Measurements from ENCODE around the gene CLEC4G.
"Not testable (repeated sequence)": the region's sequence is repeated elsewhere in the genome, so short reads cannot be mapped to it uniquely, and the experiment has no call there.

Gene CLEC4G, protein sequence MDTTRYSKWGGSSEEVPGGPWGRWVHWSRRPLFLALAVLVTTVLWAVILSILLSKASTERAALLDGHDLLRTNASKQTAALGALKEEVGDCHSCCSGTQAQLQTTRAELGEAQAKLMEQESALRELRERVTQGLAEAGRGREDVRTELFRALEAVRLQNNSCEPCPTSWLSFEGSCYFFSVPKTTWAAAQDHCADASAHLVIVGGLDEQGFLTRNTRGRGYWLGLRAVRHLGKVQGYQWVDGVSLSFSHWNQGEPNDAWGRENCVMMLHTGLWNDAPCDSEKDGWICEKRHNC

DNA sequence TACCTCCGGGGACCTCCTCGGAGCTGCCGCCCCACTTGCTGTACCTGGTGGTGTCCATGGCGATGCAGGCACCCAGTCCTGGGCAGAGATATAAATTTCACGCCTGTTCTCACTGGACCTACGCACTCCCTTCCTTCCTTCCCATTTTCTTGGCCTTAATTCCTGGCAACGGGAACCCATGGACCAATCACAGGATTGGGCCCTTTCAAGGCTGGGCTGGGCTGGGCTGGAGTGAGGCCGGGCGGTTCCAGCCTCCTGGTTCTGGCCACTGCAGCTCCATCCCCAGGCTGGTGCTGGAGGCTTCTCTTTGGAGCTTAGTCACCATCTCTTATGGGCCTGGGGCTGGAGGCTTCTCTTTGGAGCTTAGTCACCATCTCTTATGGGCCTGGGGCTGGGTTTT, at the start of gene CLEC4G:
Gene CLEC4G (minus strand): TSS at position 66 of the 400 bp plus-strand sequence. CDS start 8 bp downstream, at position 58.
- in situ Hi-C loops (cut with MboI; ENCODE audit: low sequenced_read_pairs) = no loop called here

DNA sequence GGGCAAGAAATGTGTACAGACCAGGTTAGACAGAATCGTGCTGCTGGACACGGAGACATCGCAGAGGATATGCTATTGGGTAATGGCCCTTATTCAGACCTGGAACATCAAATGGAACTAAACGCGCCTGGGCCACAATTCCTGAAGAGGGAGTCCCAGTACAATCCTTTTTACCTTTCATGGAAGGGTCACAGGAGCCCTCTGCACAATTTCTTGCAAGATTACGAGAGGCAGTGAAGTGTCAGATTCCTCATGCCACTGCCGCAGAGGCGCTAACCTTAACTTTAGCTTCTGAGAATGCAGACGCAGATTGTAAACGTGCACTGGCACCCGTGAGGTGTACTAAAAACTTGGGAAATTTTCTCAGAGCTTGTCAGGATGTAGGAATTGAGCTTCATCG, 49.2 kb upstream of the CLEC4G start:
- in situ Hi-C loops (cut with MboI; ENCODE audit: low sequenced_read_pairs) = no loop called here

DNA sequence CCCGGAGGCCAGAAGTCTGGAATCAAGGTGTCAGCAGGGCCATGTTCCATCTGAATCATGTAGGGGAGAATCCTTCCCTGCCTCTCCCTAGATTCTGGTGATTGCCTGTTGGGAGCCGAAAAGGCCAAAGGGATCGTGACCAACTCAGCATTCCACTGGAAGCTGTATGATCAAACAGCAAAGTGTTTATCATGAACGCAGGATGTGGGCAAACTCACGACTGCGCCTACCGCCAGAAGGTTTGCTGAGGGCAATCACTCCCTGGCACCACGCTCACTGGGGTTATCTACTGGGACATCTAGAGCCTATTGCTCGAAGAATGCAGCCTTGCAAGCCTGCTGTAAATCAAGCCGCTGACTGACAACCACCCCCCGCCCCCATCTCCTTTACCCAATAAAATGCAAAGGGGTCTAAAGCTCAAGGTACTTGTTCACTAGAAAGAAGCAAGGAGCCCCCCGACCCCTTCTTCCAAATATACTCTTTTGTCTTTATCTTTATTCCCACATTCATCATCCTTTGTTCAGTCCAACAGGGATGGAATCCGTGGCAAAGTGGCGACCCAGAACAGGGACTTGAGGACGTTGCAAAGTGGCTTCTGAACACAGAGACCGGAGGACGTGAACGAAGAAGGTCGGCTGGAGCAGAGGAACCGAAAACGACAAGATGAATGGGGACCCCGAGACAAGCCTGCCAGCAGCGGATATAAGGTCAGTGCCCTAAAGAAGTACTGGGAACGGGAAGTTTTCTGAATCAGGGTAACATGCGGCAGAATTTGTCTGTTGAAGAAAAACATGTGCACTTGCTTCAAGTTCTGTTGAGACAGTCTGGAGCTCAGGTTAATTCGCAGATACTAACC, 47.9 kb upstream of the CLEC4G start:
- in situ Hi-C loops (cut with MboI; ENCODE audit: low sequenced_read_pairs) = no loop called here

DNA sequence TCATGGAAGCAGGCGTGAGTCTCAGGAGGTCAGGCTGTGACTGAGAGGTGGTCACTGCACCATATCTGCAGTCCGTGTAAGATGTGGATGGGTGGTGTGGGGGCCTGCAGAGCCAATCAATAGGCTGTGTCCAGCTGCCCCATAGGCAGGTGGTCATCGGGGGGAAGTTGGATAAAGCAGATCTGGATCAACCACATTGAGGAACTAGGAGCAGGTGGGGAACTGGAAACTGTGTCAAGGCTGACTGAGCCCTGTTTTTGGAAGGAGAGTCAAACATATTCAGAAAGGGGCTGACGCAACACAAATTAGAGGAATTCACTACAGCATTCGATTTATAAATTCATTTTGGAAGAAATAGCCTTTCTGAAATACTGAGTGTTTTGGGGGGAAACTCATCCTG, 46.2 kb upstream of the CLEC4G start:
- in situ Hi-C loops (cut with MboI; ENCODE audit: low sequenced_read_pairs) = no loop called here

DNA sequence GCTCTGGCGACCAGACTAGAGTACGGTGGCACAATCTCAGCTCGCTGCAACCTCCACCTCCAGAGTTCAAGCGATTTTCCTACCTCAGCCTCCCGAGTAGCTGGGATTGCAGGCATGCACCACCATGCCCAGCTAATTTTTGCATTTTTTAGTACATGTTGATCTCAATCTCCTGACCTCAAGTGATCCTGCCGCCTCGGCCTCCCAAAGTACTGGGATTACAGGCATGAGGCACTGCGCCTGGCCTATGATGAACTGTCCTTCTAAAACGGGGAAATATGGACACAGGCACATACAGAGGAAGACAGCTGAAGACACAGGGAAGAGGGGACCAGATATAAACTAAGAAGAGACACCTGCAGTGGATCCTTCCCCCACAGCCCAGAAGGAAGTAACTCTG, 43.9 kb upstream of the CLEC4G start:
- in situ Hi-C loops (cut with MboI; ENCODE audit: low sequenced_read_pairs) = no loop called here

DNA sequence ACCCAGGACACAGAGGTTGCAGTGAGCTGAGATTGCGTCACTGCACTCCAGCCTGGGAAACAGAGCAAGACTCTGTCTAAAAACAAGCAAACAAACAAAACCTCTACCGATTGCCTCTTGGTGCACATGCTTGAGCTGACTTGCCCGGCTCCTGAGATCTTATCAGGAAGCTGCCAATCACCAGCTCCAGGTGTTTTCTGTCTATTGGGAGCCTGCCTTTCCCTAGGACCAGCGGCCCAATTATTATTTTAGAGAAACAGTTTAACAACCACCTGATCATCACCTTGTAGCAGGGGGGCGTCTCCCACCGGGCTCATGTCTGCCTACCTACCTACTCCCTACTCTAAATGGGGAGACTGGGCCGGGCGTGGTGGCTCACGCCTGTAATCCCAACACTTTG, 41.9 kb upstream of the CLEC4G start:
- in situ Hi-C loops (cut with MboI; ENCODE audit: low sequenced_read_pairs) = no loop called here

DNA sequence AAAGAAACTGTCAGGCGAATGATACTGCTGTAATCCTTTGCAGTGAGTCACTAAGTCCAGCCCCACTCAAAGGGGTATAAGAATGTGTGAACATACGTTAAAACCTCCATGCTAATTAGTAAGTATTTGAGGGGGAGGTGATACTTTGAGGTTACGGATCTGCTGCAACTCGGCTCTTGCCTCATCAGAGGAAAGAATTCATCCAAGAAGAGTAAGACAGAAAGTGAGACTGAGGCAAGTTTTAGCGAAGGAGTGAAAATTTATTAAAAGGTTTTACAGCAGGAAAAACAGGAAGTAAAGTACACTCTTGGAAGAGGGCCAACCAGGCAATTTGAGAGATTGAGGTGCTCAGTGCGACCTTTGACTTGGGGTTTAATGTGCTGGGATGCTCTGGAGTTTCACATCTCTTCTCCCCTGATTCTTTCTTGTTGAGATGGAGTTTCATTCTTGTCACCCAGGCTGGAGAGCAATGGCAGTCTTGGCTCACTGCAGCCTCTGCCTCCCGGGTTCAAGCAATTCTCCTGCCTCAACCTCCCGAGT, 40.9 kb upstream of the CLEC4G start:
- in situ Hi-C loops (cut with MboI; ENCODE audit: low sequenced_read_pairs) = no loop called here

DNA sequence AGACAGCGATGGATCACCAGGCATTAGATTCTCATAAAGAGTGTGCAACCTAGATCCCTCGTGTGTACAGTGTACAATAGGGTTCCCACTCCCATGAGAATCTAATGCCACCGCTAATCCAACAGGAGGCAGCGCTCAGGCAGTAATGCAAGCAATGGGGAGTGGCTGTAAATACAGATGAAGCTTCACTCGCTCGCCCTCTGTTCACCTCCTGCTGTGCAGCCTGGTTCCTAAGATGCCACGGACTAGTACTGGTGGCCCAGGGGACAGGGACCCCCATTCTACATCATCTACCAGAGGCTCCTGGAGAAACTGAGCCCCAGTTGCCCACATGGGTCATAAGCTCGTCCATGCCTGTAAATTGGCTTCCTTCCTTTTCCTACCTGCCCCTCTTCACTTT, 39.2 kb upstream of the CLEC4G start:
- in situ Hi-C loops (cut with MboI; ENCODE audit: low sequenced_read_pairs) = no loop called here

DNA sequence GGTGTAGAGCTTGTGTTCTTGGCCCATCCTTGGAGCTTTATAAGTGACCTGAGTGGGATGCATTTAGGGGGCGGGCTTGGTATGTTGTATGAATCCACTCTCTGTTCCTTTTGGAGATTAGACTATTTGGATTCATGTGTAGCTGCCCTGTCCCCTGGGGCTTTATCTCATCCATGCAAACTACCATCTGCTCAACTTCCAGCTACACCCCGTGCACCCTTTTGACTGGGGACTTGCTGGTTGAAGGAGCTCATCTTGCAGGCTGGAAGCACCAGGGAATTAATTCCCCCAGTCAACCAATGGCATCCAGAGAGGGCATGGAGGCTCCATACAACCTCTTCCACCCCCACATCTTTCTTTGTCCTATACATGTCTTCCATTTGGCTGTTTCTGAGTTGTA, 37.3 kb upstream of the CLEC4G start:
- in situ Hi-C loops (cut with MboI; ENCODE audit: low sequenced_read_pairs) = no loop called here

DNA sequence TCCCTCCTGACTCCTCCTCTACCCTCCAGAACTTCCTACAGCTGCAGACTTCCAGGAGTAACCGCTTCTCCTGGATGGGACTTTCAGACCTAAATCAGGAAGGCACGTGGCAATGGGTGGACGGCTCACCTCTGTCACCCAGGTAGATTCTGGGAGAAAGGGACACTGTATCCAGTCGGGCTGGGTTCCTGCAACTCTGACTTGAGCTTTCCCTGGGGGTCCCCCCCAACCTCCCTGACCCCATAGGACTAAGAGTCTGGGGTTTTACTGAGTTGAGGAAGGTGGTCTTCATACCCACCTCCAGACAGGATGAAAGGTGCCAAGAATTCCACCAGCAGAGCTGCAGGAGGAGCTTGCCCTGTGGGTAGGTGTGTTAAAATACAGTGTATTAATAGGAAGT, 35.6 kb upstream of the CLEC4G start:
- in situ Hi-C loops (cut with MboI; ENCODE audit: low sequenced_read_pairs) = no loop called here

DNA sequence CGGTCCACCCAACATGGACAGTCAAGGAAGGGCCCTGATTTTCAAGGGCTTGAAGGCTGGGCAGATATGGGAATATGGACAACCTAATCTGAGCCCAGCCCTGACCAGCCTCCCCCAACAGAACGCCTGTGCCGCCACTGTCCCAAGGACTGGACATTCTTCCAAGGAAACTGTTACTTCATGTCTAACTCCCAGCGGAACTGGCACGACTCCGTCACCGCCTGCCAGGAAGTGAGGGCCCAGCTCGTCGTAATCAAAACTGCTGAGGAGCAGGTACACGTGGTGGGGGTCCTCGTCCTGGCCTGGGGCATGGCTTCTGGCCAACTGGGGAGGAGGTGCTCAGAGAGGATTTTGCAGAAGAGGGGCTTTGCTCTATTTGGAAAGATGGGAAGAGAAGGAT, 34.6 kb upstream of the CLEC4G start:
- in situ Hi-C loops (cut with MboI; ENCODE audit: low sequenced_read_pairs) = no loop called here

DNA sequence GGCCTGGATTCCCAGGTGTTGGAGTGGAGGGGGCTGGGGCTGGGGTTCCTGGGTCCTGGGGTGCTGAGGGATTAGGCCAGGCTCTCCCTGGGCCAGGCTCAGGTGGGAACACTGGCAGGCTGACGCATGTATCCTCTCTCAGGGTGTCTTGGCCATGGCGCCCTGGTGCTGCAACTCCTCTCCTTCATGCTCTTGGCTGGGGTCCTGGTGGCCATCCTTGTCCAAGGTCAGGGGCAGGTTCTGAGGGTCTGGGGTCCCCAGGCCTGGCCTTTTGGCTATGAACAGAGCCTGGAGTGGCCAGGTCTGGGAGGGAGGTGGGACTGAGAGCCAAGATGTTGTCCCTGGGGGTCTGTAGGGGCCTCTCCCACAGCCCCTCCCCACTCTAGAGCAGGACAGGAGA, 33.1 kb upstream of the CLEC4G start:
- in situ Hi-C loops (cut with MboI; ENCODE audit: low sequenced_read_pairs) = not testable (repeated sequence)

DNA sequence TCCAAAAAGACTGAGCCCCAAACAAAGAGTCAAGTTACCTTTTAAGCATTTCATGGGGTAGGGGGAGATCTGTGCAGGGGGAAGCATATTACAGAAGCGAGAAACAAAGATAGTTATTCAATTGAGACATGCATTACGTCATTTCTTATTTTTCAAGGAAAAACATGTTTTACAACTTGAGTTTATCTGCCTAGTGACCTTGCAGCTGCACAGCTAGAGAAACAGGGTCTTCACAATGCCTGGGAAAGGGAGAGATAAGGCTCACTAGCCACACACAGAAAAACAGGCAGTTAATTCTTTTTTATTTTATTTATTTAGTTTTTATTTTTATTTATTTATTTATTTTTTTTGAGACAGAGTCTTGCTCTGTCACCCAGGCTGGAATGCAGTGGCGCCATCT, 32.2 kb upstream of the CLEC4G start:
- in situ Hi-C loops (cut with MboI; ENCODE audit: low sequenced_read_pairs) = not testable (repeated sequence)

DNA sequence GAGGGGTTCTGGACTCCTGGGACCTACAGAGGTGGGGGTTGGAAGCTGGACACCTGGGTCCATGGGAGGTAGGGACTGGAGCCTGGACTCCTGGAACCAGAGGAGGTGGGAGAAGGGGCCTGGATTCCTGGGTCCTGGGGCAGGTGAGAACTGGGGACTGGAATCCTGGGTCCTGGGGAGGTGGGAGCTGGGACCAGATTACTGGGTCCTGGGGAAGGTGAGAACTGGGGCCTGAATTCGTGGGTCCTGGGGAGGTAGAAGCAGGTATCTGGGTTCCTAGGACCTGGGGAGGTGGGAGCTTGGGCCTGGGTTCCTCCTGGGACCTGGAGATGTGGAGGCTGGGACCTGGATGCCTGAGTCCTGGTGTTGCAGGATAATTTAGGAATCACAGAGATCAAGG, 31.8 kb upstream of the CLEC4G start:
- in situ Hi-C loops (cut with MboI; ENCODE audit: low sequenced_read_pairs) = no loop called here

DNA sequence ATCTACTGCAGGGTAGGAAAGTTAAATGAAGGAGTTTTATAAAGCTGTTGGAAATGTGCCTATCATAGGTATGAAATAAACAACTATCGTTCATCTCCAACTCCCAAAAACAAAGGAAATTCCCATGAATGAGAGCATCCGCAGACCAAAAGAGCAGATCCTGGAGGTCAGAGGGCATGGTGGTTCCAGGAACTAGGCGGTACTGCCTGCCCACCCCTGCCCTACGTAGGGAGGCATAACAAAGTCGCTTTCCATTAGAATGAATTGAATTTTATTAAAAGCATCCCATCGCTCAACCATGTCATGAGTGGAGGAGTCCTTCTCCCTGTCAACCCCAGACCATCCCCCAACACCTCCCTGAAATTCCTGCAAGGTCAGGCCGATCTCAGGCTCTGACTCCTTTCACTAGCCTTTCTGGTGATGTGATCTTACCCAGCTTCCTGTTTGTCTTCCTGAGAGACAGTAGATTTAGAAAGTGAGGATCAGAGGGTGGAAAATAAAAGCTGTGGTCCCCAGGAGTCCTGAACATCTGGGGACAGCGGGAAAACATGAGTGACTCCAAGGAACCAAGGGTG, 30.9 kb upstream of the CLEC4G start, which contains the start of gene CLEC4M:
Gene CLEC4M (plus strand): TSS at position 525 of the 575 bp plus-strand sequence. CDS start 24 bp downstream, at position 549.
- in situ Hi-C loops (cut with MboI; ENCODE audit: low sequenced_read_pairs) = no loop called here

DNA sequence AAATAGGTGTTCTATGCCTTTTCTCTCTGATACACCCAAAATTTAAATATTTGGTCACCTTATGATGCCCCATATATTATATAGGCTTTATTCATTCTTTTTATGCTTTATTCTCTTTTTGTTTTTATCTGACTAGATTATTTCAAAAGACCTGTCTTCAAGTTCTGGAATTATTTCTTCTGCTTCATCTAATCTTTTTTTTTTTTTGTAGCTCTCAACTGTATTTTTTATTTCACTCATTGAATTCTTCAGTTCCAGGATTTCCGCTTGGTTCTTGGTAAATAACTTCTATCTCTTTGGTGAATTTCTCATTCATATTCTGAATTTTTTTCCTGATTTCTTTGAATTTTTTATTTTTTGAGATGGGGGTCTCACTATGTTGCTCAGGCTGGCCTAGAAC, 27.2 kb upstream of the CLEC4G start:
- in situ Hi-C loops (cut with MboI; ENCODE audit: low sequenced_read_pairs) = no loop called here

DNA sequence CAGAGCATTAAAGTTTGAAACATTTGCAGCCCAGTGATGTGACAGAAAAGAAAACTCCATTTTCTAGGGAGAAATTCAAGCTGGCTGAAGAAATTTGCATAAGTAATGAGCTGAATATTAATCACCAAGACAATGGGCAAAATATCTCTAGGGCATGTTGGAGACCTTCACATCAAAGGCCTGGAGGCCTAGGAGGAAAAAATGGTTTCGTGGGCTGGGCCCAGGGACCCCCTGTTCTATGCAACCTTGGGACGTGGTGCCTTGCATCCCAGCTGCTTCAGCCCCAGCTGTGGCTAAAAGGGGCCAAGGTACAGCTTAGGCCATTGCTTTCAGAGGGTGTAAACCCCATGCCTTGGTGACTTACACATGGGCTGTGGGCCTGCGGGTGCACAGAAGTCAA, 25.4 kb upstream of the CLEC4G start:
- in situ Hi-C loops (cut with MboI; ENCODE audit: low sequenced_read_pairs) = no loop called here

DNA sequence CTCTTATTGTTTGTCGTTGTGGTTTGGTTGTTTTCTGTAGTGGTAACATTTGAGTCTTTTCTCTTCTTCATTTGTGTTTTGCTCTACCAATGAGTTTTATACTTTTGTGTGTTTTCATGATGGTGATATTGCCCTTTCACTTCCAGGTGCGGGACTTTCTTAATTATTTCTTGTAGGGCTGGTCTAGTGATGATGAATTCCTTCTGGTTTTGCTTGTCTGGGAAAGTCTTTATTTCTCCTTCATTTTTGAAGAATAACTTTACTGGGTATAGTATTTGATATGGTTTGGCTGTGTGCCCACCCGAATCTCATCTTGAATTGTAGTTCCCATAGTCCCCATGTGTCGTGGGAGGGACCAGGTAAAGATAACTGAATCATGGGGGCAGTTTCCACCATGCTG, 24.3 kb upstream of the CLEC4G start:
- in situ Hi-C loops (cut with MboI; ENCODE audit: low sequenced_read_pairs) = no loop called here

DNA sequence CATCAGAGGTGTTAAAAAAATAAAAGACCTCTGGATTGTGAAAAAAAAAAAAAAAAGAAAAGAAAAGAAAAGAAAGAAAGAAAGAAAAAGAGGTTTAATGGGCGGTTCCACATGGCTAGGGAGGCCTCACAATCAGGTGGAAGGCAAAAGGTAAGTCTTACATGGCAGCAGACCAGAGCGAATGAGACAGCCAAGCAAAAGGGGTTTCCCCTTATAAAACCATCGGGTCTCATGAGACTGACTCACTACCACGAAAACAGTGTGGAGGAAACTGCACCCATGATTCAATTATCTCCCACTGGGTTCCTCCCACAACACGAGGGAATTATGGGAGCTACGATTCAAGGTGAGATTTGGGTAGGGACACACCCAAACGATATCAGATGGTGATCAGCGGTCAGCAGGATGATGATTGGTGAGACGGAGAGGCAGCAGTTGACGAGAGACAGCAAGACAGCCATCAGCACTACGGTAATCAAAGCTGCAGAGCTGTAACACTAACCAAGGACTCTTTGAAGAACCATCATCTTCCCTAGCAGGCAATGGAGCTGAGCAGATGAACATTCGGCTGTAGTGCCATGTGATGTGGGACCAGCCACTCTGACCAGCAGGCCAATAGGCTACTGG, 19.4 kb upstream of the CLEC4G start:
- in situ Hi-C loops (cut with MboI; ENCODE audit: low sequenced_read_pairs) = no loop called here

DNA sequence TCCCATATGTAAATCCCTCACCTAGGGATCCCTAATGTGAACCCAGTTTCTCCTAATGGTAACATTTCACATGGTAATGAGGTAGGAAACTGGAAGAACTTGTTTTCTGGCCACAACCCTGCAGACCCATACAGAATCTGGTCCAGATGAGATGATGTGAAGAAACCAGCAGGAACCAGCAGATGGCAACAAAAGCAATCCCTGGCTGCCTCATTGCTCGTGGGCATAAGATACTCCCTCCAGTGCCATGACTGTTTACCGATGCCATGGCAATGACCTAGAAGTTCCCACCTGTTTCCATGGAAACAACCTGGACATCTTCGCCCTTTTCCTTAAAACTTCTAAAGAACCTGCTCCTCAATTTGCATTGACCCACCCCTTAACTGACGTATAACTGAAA, 16.8 kb upstream of the CLEC4G start:
- in situ Hi-C loops (cut with MboI; ENCODE audit: low sequenced_read_pairs) = no loop called here

DNA sequence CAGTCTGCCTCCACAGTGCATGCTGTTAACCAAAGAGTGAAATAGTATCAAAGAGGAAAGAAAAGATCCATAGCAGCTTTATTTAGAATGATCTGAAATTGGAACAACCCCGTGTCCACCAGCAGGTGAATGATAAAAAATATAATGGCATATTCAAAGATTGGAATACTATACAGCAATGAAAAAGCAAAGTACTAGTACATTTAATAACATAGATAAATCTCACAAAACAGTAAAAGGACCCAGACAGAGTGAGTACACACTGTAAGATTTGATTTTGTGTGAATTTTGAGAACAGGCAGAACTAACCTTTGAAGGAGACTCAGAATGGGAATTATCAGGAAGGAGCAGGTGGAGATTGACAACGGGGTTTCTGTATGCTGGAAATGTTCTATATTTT, 16.3 kb upstream of the CLEC4G start:
- in situ Hi-C loops (cut with MboI; ENCODE audit: low sequenced_read_pairs) = no loop called here

Data from hTERT RPE-1 (cell line).